Large intestine (tissue), 3 donors: ENCODE measurements around the gene THAP4. TPM values are rescaled to one million over a fixed set of nuclear protein-coding genes. Genes with fewer than 3 reads are reported as not detected.

Source experiments
- DNase-seq, 2 donors: peaks; one replicate each; pipeline versions ENCODE4 v3.0.0 to v3.0.0-alpha.2; 2013
- H3K27ac ChIP-seq: one replicate; pipeline ENCODE4 v1.5.1; 2013; ENCODE audit warnings: low read length
- H3K27me3 ChIP-seq: 2 replicates; pipeline ENCODE4 v1.6.1; 2013; ENCODE audit warnings: low read length; ENCODE audit not compliant: control insufficient read depth, insufficient read depth
- H3K36me3 ChIP-seq: 2 replicates; pipeline ENCODE4 v1.6.1; 2013; ENCODE audit warnings: low read length; ENCODE audit not compliant: control insufficient read depth, insufficient read depth
- H3K4me1 ChIP-seq: one replicate; pipeline ENCODE4 v1.6.1; 2013; ENCODE audit warnings: low read length; ENCODE audit not compliant: control insufficient read depth, insufficient read depth
- H3K4me3 ChIP-seq: one replicate; pipeline ENCODE4 v1.5.1; 2013; ENCODE audit warnings: low read length
- H3K9me3 ChIP-seq: one replicate; pipeline ENCODE4 v1.6.1; 2013; ENCODE audit warnings: mild to moderate bottlenecking, low read depth, low read length, moderate library complexity; ENCODE audit not compliant: control insufficient read depth
- WGBS: methylation state at CpG from one replicate; pipeline ENCODE4 v1.1.5; 2013; ENCODE audit warnings: low lambda C conversion rate; ENCODE audit not compliant: insufficient coverage; 5-methylcytosine and 5-hydroxymethylcytosine counted together
- polyA plus RNA-seq: library from polyadenylated mRNA; unstranded; fragments of 120-200 nt; gene quantifications from one replicate; pipeline ENCODE4 v1.2.1, GENCODE V29; 2013

THAP4 gene
- polyA plus RNA-seq, 1 donor: 35.7 TPM

GRCh38 chr2:241619597-241620418, 17.1 kb downstream of the THAP4 start:
- WGBS: 100% methylated on average over 5 of the region's 20 CpGs
- no peak for DNase-seq
- Histone ChIP-seq H3K27ac (no peak overlapping the region), H3K27me3 (no peaks in the 10 kb centered on the region), H3K9me3 (no peaks in the 10 kb centered on the region), H3K36me3 (peaks cover 16% of the 10 kb centered on the region), H3K4me3 (no peak overlapping the region), H3K4me1 (no peaks in the 10 kb centered on the region)

DNA sequence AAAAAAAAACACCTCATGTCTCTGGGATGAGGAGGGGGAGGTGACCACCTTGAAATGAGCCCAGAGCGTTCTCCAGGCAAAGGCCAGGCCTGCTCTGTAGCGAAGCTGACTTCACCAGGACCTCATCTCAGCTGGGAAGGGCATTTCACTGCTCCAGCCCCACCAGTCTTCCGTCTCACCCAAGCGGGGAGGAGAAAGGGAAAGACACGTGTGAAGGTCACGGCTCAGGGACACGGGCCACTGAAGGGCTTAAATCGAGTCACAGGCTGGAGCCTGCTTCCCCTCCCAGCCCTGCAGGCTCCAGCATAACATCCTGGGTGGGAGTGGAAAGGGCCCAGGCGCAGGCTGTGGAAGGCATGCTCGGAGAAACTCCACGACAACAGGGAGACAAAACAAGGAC, 18.1 kb downstream of the THAP4 start:
- H3K36me3 ChIP-seq: peaks cover 12% of the 10 kb centered on the region
- WGBS: no CpG with 5 or more reads among the region's 11 CpGs
- H3K4me1 ChIP-seq: no peaks in the 10 kb centered on the region
- DNase-seq: no peak
- no peak overlapping the region for H3K27ac ChIP-seq
- H3K9me3 ChIP-seq: no peaks in the 10 kb centered on the region
- no peak overlapping the region for H3K4me3 ChIP-seq
- H3K27me3 ChIP-seq: no peaks in the 10 kb centered on the region

DNA sequence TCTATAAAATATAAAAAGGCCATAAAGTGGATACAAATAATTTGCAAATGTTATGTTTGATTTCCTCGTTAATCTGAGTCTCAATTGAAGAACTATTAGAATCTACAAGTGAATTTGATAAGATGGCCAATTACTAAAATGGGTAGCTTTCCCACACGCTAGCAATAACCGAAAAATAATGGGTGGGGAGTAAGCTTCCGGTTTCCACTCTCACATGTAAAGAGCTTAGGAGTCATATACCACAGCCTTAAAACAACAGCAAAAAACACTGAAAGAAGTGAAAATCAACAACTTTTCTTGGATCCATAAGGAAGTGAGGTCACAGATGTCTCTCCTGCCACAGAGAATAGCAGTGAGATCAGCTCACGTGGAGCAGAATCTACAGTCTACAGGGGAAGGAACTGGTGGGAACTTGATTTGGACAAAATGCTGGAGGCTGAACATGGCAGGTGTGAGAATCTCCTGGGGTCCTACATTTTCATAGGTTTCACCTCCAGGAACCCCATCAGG, 18.6 kb downstream of the THAP4 start:
- no peaks in the 10 kb centered on the region for H3K9me3 ChIP-seq
- H3K36me3 ChIP-seq: peaks cover 10% of the 10 kb centered on the region
- H3K27me3 ChIP-seq: no peaks in the 10 kb centered on the region
- 100% methylated on average over 2 of the region's 5 CpGs for WGBS
- H3K4me1 ChIP-seq: no peaks in the 10 kb centered on the region
- no peak overlapping the region for H3K4me3 ChIP-seq
- DNase-seq: no peak
- H3K27ac ChIP-seq: no peak overlapping the region

DNA sequence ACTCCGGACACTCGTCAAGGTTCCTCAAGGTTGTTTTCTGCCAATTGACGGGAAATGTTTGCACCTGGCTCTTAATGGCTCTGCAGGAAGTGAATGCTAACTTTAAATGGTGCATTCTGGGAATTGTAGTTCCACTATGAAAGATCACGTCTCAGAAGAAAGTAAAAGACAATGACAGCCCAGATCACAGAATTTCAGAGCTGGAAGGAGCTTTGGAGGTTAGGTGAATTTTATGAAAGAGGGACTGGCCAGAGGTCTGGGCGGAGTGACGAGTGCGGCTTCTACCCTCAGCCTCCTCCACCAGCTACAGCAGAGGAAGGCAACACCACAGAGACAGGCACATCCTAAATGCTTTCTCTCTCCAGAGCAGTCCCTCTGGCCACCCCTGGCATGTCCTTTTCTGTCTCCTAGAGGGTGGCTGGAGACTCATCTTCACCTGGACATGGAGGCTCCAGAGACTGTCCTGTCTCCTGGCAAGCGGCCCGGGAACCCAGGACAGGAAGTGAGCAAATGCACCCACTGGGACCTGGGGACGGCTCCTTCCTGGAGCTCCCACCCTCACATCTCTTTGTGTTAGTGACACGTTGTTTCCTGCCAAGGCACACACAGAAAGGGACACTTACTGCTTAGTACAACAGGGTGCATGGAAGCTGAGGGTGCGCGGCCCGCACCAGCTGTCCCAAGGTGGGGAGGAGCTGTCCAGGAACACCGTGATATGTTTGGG, 19.4 kb downstream of the THAP4 start:
- H3K4me1 ChIP-seq: no peaks in the 10 kb centered on the region
- H3K4me3 ChIP-seq: peak overlapping the region; percentile 42
- H3K27ac ChIP-seq: no peak overlapping the region
- H3K36me3 ChIP-seq: peaks cover 10% of the 10 kb centered on the region
- no peaks in the 10 kb centered on the region for H3K27me3 ChIP-seq
- WGBS: no CpG with 5 or more reads among the region's 15 CpGs
- H3K9me3 ChIP-seq: no peaks in the 10 kb centered on the region
- peak in 1 of 2 donors; percentile 54 for DNase-seq

GRCh38 chr2:241616168-241617125, 20.5 kb downstream of the THAP4 start:
- no peaks in the 10 kb centered on the region for H3K4me1 ChIP-seq
- H3K4me3 ChIP-seq: peak overlapping the region; percentile 42
- H3K9me3 ChIP-seq: no peaks in the 10 kb centered on the region
- 93% methylated on average over 3 of the region's 30 CpGs for WGBS
- peaks cover 10% of the 10 kb centered on the region for H3K36me3 ChIP-seq
- no peaks in the 10 kb centered on the region for H3K27me3 ChIP-seq
- no peak for DNase-seq
- no peak overlapping the region for H3K27ac ChIP-seq

DNA sequence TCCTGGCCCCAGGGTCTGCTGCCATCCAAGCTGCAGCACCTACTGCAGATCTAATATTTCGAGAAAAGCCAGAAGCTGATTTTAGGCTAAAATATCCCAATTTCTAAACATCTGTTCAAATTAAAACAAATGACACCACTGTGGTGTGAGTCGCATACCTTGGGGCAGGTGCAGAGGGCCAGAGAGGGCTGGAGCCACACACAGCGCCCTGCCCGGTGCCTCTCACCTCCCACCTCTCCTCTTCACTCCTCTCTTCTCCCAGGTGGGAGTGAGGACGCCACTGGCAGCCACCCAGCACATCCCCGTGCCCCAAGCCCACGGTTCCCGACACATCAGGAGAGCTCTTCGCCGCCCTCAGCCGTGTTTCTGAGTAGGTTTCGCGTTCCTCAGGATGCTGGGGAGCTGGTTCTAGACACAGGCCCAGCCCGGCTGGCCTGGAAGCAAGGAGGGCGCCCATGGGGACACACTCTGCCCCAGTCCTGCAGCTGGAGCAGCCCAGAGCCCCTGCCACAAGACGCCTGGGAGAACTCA, 21.4 kb downstream of the THAP4 start:
- Histone ChIP-seq H3K4me3 (no peak overlapping the region), H3K4me1 (peaks cover 5% of the 10 kb centered on the region), H3K36me3 (peaks cover 10% of the 10 kb centered on the region), H3K9me3 (no peaks in the 10 kb centered on the region), H3K27ac (no peak overlapping the region), H3K27me3 (no peaks in the 10 kb centered on the region)
- DNase-seq: no peak
- no CpG with 5 or more reads among the region's 16 CpGs for WGBS

DNA sequence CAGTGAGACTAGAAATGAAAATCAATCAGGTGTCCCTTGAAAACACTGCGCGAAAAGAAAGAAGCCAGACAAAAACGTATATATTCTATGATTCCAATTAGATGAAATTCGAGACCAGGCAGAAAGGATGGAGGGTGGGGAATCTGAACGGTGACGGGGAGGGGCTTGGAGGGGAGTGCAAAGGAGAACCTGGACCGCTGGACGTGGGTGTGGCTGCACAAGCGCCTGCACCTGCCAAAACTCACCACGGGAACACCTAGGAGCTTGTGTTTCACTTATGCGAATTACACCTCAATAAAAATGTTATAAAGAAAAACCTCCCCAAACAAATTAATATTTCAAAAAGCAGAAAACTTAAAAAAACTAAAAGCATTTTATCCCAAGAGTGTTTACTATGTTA, 21.9 kb downstream of the THAP4 start:
- H3K4me3 ChIP-seq: no peak overlapping the region
- H3K9me3 ChIP-seq: no peaks in the 10 kb centered on the region
- peaks cover 8% of the 10 kb centered on the region for H3K4me1 ChIP-seq
- peaks cover 10% of the 10 kb centered on the region for H3K36me3 ChIP-seq
- DNase-seq: no peak
- no peaks in the 10 kb centered on the region for H3K27me3 ChIP-seq
- 87% methylated on average over 3 of the region's 11 CpGs for WGBS
- H3K27ac ChIP-seq: no peak overlapping the region

- Histone ChIP-seq H3K4me3 (no peak overlapping the region), H3K27me3 (no peaks in the 10 kb centered on the region), H3K36me3 (peaks cover 2% of the 10 kb centered on the region), H3K27ac (no peak overlapping the region), H3K9me3 (no peaks in the 10 kb centered on the region), H3K4me1 (peaks cover 8% of the 10 kb centered on the region)
- no peak for DNase-seq
- WGBS: 88% methylated on average over 1 of the region's 15 CpGs
Observed at GRCh38 chr2:241613017-241613780, 23.8 kb downstream of the THAP4 start.

GRCh38 chr2:241612156-241613016, 24.6 kb downstream of the THAP4 start:
- Histone ChIP-seq H3K36me3 (peaks cover 5% of the 10 kb centered on the region), H3K4me3 (no peak overlapping the region), H3K27ac (no peak overlapping the region), H3K9me3 (no peaks in the 10 kb centered on the region), H3K4me1 (peaks cover 8% of the 10 kb centered on the region), H3K27me3 (no peaks in the 10 kb centered on the region)
- peak in 1 of 2 donors; percentile 8 for DNase-seq
- 88% methylated on average over 3 of the region's 20 CpGs for WGBS
